Right lobe of liver (tissue), 4 donors: ENCODE measurements around the gene MATN1.

Source experiments
- POLR2A ChIP-seq: fragments of 450-650 bp; IDR thresholded peaks from one replicate; pipeline ENCODE4 v1.6.1; 2017; ENCODE audit warnings: antibody characterized with exemption, mild to moderate bottlenecking
- TF ChIP-seq, protein P1 (sequence below), 4 donors: fragments of 200-600 bp in 3 of 4; fragments of 450-650 bp in 1 of 4; IDR thresholded peaks; one replicate each; pipeline versions ENCODE4 v1.5.1 to v1.8.0; 2016 to 2022; ENCODE audit warnings: antibody characterized with exemption in 4 of 4, mild to moderate bottlenecking in 2 of 4
- donor health status: DM: no; HTN: no; CAD: no.
- donor health status: DM: no; HTN: no; CAD: no.
- donor health status: DM: no; HTN: yes; CAD: no.

DNA sequence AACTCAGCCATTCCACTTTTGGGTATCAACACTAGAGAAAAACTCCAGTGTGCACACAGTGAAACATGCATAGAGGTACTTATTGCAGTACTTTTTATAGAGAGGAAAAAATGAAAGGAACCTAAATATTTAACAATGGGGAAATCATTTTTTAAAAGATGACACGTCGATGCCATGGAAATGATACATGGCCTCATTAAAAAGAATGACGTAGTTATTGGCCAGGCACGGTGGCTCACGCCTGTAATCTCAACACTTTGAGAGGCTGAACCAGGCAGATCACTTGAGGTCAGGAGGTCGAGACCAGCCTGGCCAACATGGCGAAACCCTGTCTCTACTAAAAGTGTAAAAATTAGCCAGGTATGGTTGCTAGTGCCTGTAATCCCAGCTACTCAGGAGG lies 42.5 kb downstream of the MATN1 start:
- TF ChIP-seq, protein P1, sequence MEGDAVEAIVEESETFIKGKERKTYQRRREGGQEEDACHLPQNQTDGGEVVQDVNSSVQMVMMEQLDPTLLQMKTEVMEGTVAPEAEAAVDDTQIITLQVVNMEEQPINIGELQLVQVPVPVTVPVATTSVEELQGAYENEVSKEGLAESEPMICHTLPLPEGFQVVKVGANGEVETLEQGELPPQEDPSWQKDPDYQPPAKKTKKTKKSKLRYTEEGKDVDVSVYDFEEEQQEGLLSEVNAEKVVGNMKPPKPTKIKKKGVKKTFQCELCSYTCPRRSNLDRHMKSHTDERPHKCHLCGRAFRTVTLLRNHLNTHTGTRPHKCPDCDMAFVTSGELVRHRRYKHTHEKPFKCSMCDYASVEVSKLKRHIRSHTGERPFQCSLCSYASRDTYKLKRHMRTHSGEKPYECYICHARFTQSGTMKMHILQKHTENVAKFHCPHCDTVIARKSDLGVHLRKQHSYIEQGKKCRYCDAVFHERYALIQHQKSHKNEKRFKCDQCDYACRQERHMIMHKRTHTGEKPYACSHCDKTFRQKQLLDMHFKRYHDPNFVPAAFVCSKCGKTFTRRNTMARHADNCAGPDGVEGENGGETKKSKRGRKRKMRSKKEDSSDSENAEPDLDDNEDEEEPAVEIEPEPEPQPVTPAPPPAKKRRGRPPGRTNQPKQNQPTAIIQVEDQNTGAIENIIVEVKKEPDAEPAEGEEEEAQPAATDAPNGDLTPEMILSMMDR (IDR thresholded peaks at IDR 0.05): no peak
- no peak for TF ChIP-seq POLR2A
